GM12878 (cell line): ENCODE results near the gene ISCU. TPM values are rescaled to one million over a fixed set of nuclear protein-coding genes. Genes with fewer than 3 reads are reported as not detected.

ENCODE experiments used
- BCL3 ChIP-seq: IDR thresholded peaks from 2 replicates; pipeline ENCODE4 v1.6.1; 2011; ENCODE audit warnings: borderline replicate concordance, low read depth, mild to moderate bottlenecking, moderate library complexity, low read length; ENCODE audit not compliant: insufficient read depth, poor library complexity, severe bottlenecking
- CBX5 ChIP-seq: sonication (generic); IDR thresholded peaks from 2 replicates; pipeline ENCODE4 v1.6.1; 2016; ENCODE audit warnings: low read depth, moderate library complexity, mild to moderate bottlenecking, inconsistent platforms
- E2F8 ChIP-seq: fragments of 450-650 bp; IDR thresholded peaks from 2 replicates; pipeline ENCODE4 v1.6.1; 2018; ENCODE audit warnings: mild to moderate bottlenecking, low read depth, moderate library complexity; ENCODE audit not compliant: partially characterized antibody
- ETV6 ChIP-seq, 2 experiments: fragments of 450-650 bp in 1 of 2; IDR thresholded peaks in 1 of 2; conservative IDR thresholded peaks in 1 of 2; 2 replicates each; pipeline ENCODE4 v1.6.1; 2014; ENCODE audit warnings: antibody characterized with exemption in 1 of 2, borderline replicate concordance in 1 of 2, low read depth in 1 of 2, mild to moderate bottlenecking in 1 of 2, moderate library complexity in 1 of 2
- JUNB ChIP-seq: IDR thresholded peaks from 2 replicates; pipeline ENCODE4 v1.6.1; 2016; ENCODE audit warnings: antibody characterized with exemption, mild to moderate bottlenecking
- KDM1A ChIP-seq: fragments of 200-600 bp; sonication (generic); IDR thresholded peaks from 2 replicates; pipeline ENCODE4 v1.6.1; 2016; ENCODE audit warnings: borderline replicate concordance
- NFIC ChIP-seq: IDR thresholded peaks from 2 replicates; pipeline ENCODE4 v1.6.1; 2012; ENCODE audit warnings: low read depth, mild to moderate bottlenecking, inconsistent platforms, low read length, moderate library complexity
- POLR2A ChIP-seq: IDR thresholded peaks from 2 replicates; pipeline ENCODE4 v1.6.1; 2011; ENCODE audit warnings: low read depth, mild to moderate bottlenecking, low read length
- WRNIP1 ChIP-seq: IDR thresholded peaks from 2 replicates; pipeline ENCODE4 v1.6.1; 2011; ENCODE audit warnings: low read depth, low read length, improper control_type of control experiment, borderline replicate concordance
- YY1 ChIP-seq: IDR thresholded peaks from 2 replicates; pipeline ENCODE4 v1.6.1; 2011; ENCODE audit warnings: low read depth, mild to moderate bottlenecking, low read length
- polyA plus RNA-seq, 11 experiments: library from polyadenylated mRNA; depleted of rRNA in 4 of 11; unstranded in 6 of 11; stranded (reverse) in 5 of 11; fragments of >200 nt; fragmentation: Nextera tagmentation in 4 of 11; fragmentation: Illumina TruSeq in 1 of 11; extraction: Ambion mirVana in 4 of 11; extraction: Trizol in 1 of 11; gene quantifications; 1 replicate in 1 of 11; 2 replicates in 10 of 11; pipeline versions ENCODE4 v1.2.1 to v1.2.3, GENCODE V29; 2011 to 2016; ENCODE audit warnings: inconsistent platforms in 2 of 11, missing spikeins in 2 of 11, low read depth in 1 of 11
- total RNA-seq, 4 experiments: library from RNA; depleted of rRNA in 3 of 4; stranded (reverse); fragments of >200 nt in 3 of 4; fragmentation: Illumina TruSeq in 1 of 4; extraction: Trizol in 1 of 4; gene quantifications; 2 replicates each; pipeline versions ENCODE4 v1.2.1 to v1.2.3, GENCODE V29; 2013 to 2021
- TF ChIP-seq, protein P1 (sequence below): IDR thresholded peaks from 2 replicates; pipeline ENCODE4 v1.6.1; 2012; ENCODE audit warnings: improper control_type of control experiment, low read depth, low read length; ENCODE audit not compliant: insufficient replicate concordance
- TF ChIP-seq, protein P2 (sequence below): fragments of 150-350 bp; IDR thresholded peaks from 2 replicates; pipeline ENCODE4 v1.6.1; 2016; ENCODE audit warnings: low read depth, low read length
- TF ChIP-seq, protein P3 (sequence below): fragments of 450-650 bp; IDR thresholded peaks from 2 replicates; pipeline ENCODE4 v1.6.1; 2016; ENCODE audit warnings: mild to moderate bottlenecking

The ISCU gene
- total and polyA plus RNA-seq, 10 of the 15 experiments (the other 5 are each of a cell fraction or from before 2014, with no cell fraction given) = 32.8 to 260 (median 127) TPM

DNA sequence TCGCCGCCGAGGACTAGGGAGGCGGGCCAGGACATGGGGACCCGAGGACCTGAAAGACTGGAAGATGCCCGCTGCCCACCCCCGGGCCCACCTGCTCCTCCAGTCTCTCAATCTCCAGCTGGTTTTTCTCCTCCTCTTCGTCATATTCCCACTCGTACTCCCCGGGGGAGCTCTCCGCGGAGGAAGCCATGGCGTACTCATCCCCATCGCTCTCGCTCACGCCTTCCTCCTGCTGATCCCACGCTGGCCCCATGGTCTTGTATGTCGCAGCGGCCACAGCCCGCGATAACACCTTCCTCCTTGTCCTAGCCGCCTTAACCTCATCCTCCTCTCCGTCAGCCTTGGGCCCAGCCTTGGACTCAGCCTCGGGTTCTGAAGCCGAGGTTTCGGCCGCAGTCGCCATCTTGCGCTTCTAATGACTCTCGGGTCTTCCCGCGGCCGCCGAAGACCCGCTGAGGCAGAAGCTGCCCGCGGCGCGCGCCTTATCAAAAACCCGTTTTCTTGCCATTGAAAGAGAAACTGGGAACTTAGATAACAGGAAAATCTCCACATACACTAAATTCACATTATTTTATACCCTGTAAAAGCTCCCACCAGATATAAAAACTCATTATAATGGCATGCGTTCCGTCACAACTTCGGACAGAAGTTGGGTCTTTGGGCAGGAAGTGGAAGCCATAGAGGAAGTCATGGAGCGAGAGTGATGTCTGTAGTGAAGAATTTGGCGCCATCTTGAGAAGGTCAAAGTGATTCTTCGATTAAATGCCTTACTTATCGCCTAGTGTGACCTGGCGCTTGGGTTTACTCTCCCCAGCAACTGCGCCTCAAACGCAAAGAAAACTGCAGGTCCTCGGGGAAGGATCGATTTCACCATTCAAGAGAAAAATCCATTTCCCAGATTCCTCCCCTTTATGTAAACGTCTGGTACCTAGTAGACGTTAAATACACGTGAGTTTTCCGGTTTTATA is 1.4 kb upstream of the ISCU start, which contains the start of gene SART3 (continued):
- TF ChIP-seq E2F8 = peak; percentile 96
- no peak for TF ChIP-seq KDM1A
- TF ChIP-seq ETV6 (conservative IDR thresholded peaks at IDR 0.05 in 1 of 2, IDR thresholded peaks at IDR 0.05 in 1 of 2; ENCODE audit: borderline replicate concordance in 1 of 2, low read depth in 1 of 2) = no peak
- TF ChIP-seq, protein P1, sequence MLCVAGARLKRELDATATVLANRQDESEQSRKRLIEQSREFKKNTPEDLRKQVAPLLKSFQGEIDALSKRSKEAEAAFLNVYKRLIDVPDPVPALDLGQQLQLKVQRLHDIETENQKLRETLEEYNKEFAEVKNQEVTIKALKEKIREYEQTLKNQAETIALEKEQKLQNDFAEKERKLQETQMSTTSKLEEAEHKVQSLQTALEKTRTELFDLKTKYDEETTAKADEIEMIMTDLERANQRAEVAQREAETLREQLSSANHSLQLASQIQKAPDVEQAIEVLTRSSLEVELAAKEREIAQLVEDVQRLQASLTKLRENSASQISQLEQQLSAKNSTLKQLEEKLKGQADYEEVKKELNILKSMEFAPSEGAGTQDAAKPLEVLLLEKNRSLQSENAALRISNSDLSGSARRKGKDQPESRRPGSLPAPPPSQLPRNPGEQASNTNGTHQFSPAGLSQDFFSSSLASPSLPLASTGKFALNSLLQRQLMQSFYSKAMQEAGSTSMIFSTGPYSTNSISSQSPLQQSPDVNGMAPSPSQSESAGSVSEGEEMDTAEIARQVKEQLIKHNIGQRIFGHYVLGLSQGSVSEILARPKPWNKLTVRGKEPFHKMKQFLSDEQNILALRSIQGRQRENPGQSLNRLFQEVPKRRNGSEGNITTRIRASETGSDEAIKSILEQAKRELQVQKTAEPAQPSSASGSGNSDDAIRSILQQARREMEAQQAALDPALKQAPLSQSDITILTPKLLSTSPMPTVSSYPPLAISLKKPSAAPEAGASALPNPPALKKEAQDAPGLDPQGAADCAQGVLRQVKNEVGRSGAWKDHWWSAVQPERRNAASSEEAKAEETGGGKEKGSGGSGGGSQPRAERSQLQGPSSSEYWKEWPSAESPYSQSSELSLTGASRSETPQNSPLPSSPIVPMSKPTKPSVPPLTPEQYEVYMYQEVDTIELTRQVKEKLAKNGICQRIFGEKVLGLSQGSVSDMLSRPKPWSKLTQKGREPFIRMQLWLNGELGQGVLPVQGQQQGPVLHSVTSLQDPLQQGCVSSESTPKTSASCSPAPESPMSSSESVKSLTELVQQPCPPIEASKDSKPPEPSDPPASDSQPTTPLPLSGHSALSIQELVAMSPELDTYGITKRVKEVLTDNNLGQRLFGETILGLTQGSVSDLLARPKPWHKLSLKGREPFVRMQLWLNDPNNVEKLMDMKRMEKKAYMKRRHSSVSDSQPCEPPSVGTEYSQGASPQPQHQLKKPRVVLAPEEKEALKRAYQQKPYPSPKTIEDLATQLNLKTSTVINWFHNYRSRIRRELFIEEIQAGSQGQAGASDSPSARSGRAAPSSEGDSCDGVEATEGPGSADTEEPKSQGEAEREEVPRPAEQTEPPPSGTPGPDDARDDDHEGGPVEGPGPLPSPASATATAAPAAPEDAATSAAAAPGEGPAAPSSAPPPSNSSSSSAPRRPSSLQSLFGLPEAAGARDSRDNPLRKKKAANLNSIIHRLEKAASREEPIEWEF = peak; percentile 78
- TF ChIP-seq CBX5 = no peak
- TF ChIP-seq YY1 = peak; percentile 98
- TF ChIP-seq NFIC = no peak
- TF ChIP-seq POLR2A = peak; percentile 97
- no peak for TF ChIP-seq WRNIP1
- TF ChIP-seq, protein P2, sequence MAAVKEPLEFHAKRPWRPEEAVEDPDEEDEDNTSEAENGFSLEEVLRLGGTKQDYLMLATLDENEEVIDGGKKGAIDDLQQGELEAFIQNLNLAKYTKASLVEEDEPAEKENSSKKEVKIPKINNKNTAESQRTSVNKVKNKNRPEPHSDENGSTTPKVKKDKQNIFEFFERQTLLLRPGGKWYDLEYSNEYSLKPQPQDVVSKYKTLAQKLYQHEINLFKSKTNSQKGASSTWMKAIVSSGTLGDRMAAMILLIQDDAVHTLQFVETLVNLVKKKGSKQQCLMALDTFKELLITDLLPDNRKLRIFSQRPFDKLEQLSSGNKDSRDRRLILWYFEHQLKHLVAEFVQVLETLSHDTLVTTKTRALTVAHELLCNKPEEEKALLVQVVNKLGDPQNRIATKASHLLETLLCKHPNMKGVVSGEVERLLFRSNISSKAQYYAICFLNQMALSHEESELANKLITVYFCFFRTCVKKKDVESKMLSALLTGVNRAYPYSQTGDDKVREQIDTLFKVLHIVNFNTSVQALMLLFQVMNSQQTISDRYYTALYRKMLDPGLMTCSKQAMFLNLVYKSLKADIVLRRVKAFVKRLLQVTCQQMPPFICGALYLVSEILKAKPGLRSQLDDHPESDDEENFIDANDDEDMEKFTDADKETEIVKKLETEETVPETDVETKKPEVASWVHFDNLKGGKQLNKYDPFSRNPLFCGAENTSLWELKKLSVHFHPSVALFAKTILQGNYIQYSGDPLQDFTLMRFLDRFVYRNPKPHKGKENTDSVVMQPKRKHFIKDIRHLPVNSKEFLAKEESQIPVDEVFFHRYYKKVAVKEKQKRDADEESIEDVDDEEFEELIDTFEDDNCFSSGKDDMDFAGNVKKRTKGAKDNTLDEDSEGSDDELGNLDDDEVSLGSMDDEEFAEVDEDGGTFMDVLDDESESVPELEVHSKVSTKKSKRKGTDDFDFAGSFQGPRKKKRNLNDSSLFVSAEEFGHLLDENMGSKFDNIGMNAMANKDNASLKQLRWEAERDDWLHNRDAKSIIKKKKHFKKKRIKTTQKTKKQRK = no peak
- TF ChIP-seq, protein P3, sequence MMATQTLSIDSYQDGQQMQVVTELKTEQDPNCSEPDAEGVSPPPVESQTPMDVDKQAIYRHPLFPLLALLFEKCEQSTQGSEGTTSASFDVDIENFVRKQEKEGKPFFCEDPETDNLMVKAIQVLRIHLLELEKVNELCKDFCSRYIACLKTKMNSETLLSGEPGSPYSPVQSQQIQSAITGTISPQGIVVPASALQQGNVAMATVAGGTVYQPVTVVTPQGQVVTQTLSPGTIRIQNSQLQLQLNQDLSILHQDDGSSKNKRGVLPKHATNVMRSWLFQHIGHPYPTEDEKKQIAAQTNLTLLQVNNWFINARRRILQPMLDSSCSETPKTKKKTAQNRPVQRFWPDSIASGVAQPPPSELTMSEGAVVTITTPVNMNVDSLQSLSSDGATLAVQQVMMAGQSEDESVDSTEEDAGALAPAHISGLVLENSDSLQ = peak; percentile 80
- no peak for TF ChIP-seq JUNB
- no peak for TF ChIP-seq BCL3
